NCI-H345 (cell line): ENCODE data around the gene ALDH1A1.

Source experiments
- DNase-seq: peaks from one replicate; lab custom pipeline; 2025; lab: John Stamatoyannopoulos, UW

The ALDH1A1 gene

GRCh38 chr9:72917892-72918509, 34.9 kb downstream of the ALDH1A1 start:
- DNase-seq = no peak

DNA sequence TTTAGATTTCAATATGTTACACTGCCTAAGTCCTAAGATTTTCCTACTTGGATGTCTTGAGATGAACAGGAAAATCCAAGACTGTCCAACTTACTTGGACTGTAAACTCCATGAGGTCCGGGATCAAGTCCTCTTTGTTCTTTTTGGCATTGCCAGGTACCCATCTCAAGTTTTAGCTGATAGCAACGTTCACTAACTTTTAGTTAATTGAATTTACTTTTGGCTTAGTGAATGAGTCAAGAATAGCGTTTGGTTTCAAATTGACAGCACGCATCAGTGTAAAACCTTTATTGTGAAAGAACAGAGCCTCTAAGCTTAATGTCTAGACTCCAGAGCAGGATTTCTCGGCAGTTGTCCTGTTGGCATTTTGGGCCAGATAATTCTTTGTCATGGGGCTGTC, 37.2 kb downstream of the ALDH1A1 start:
- no peak for DNase-seq

DNA sequence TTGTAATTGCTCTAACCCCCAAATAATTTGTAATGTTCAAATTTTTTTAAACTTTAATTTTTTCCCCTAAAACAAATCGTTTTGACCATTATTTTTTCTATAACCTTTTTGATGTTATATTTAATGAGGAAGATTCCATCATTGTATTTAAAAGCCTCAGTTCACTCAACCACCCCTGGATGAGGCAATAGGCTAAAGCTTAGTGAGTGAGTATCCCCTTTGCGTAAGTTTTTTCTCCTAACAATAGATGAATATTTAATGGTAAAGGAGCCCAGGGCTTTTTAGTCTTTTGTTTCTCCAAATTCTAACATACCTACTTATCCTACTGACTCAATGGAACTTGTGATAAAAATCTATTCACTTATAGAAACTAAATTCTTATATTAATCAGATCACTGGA, 38.1 kb downstream of the ALDH1A1 start:
- DNase-seq = no peak

DNA sequence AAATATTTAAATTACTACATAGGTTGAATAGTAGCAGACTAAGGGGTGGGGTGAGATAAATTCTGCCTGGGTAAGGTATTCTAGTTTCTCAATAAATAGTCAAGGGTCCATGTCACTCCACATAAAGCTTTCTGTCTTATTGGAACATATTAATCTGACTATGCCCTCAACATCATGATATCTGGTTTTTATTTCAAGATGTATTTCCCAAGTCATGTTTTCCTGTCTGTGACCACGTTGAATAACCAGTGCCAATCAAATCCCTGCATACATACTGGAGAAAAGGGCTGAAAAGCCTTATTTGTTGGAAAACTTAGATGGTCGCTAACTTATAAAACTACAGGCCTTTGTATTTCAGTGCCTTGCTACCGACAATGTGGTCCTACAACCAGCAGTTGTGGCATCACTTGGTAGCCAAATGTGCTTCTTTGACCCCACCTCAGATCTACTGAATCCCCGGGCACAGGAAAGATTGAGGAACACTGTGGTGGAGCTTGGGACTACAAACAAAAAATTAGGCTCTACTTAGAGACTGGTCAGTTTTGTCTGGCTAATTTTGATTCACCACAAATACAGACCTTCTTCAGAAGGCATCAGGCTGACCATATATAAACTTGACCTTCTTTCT, 39.4 kb downstream of the ALDH1A1 start:
- no peak for DNase-seq

DNA sequence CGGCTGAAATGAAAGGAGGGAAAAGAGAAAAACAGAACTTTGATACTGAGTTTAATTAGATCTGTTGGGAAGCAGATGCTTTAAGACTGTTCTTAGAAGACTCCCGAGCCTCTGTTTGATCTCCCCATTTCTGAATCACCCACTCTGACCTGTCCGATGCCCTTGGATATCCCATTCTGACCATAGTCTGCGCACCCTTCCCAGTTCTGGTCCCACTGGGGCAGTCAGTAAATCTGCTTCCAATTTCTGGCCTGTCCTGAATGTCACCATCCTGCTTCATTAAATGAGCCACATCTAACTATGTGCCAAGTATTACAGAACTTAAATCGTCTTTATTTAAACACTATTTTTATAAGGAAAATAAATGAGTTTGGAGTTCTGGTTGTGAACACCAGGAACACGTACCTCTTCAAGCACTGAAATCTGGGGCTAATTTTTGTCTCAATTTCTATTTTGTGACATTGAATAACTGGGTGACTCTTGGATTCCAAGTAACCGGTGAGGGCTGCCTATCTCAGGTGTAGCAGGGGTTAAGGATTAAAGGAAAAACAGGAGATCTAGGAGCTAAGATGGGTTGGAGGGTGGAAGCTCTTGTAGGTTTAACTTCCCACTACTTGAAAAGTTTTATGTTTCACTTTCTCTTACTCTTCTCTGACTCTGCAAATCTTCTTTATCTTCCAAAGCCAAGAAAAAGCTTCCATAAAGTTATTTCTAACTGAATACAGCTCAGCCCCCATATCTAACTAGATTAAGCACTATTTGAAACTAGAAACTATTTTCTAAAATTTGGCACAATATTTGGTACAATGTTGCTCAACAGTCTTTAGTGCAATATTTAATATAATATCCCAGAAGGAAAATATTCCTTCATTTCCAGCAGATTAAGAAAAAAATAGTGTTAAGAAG, 40.1 kb downstream of the ALDH1A1 start:
- DNase-seq = no peak

DNA sequence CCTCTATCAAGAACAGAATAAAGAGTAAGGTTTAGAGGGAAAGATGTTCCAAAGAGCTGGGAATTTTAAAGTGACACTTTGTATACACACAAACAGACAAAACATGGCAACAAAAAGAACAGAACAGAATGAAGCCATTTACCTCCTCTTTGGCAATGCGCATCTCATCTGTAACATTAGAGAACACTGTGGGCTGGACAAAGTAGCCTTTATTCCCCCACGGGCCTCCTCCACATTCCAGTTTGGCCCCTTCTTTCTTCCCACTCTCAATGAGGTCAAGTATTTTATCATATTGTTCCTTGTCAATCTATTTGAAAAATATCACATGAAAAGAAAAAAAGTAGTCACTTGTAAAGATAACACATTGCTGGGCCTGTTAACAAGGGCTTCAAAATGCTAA, 41.0 kb downstream of the ALDH1A1 start:
- no peak for DNase-seq

GRCh38 chr9:72911247-72911775, 41.5 kb downstream of the ALDH1A1 start:
- no peak for DNase-seq

DNA sequence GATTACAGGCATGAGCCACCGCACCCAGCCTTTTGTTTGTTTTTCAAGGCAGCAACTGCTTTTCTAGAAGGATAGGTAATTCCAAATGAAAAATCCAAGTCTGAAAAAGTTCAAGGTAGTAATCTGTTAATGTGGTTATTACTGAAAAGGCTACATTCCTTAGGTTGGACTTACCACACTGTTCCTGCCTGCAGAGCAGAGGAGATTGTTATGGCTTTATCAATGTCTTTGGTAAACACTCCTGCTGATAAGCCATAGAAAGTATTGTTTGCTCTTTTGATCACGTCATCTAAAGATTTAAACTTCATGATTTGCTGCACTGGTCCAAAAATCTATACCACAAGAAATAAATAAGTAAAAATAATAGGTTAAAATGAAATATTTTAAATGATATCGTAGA, 43.4 kb downstream of the ALDH1A1 start:
- DNase-seq = no peak

DNA sequence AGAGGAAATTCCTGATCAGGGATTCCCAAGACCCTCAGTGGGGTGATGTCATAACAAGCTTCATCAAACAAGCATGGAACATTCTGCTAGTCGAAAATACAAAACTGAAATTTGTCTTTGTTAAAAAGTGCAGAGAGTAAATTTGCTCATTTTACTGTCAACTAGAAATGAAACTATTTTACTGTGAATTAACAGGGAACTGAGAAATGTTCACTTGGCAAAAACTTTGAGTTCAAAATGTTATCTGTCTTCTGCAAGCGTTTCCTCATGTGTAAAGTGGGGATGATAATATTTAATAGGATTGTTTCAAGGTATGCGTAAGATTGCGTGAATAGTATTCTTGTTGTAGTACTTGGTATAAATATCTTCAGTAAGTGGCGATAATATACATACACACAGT, 45.4 kb downstream of the ALDH1A1 start:
- no peak for DNase-seq

DNA sequence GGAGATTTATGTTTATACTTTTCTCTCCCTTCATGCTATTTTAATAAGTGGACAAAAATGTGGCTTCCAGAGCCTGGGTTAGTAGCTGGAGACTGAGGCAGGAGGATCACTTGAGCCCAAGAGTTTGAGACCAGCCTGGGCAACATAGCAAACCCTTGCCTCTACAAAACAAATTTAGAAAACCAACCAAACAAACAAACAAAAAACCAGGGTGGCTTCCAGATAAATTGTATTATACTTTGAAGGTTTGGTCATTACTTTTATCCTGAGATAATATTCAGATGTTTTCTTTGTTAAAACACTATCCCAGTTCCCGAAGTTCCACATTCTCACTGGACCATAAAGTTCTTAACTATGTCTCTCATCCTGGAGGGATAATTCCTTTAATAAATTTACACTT, 46.0 kb downstream of the ALDH1A1 start:
- no peak for DNase-seq

GRCh38 chr9:72905514-72906480, 47.1 kb downstream of the ALDH1A1 start:
- no peak for DNase-seq

GRCh38 chr9:72904267-72905093, 48.4 kb downstream of the ALDH1A1 start:
- no peak for DNase-seq

DNA sequence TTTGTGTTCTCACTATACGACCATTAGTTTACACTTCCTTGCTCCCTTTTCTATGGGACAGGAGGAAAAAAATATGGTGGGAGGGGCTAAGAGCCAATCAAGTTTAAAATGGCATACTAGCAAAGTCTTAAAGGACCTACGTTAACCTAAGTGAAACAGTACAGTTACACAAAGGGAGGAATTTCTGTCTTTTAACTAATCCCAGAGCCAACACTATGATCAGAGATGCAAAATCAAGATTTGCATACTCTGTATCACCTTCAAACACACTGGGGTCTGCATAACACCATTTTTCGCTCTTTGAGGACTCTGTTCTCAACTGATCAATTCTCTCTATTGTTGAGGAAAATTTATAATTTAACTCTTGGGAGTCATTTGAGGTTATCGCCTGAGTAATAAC, 49.8 kb downstream of the ALDH1A1 start:
- no peak for DNase-seq

DNA sequence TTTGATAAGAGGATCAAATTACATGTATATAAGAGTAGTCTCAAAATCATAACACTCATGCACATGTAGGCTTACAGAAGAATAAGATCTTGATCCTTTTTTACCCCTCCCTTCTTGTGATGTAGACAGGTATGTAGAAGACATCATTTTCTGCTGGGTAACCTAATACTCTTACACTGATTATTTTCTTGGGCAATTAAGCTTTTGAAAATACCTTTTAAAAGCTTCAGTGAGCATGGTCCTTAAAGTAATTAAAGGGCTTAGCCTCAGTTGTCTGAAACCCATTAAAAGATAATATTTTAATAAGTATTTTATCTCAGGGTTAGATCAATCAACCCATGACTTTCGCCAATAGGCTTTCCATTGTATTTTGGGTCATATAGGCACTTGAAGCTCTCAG, 50.6 kb downstream of the ALDH1A1 start:
- no peak for DNase-seq

DNA sequence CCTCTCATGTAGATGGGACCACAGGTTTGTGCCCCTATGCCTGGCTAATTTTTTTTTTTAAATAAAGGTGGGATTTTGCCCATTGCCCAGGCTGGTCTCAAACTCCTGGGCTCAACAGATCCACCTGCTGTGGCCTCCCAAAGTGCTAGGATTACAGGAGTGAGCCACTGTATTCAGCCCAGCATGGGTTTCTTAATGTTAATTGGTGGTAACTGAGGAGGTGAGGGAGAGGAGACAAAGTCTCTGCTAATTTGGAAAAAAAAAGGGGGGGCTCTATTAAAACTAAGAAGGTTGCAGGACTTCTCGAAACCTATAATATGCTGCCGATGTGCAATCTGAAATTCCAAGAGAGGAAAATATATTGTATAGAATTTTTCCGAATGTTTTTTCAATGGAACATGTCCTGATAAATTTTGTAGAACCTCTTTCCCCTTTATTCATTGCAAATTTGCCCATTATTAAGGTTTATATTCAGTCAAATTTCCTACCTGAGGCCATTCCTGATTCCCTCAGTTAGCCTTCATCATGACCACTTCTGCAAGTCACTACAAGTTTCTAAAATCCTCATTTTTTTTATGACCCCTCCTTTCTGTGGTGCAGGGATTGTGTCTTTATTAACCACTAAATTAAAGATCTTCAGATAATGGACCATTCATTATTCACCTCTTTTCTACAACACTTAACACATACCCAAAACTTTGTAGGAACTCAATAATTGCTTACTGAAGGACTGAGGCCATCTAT, 52.9 kb downstream of the ALDH1A1 start:
- no peak for DNase-seq

GRCh38 chr9:72898784-72899733, 53.8 kb downstream of the ALDH1A1 start:
- DNase-seq = no peak

DNA sequence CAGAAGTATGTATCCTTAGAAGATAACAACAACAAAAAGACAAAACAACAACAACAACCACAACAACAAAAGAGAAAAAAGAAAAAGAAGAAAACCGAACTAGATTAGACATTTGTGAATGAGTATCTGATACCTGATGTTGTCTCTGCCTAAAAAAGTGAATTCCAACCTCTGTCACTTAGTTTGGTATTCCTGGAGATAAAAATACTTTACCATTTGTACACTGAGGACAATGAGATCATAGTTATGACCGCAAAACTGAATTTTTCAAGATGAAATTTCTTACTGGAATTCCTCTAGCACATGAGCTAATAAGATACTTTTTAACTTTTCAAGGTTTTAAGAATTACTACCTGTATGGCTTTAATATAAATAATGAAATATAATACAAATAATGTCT, 54.5 kb downstream of the ALDH1A1 start:
- DNase-seq = no peak

GRCh38 chr9:72897069-72897649, 55.7 kb downstream of the ALDH1A1 start:
- no peak for DNase-seq

GRCh38 chr9:72896439-72896838, 56.4 kb downstream of the ALDH1A1 start:
- DNase-seq = no peak
